CD4-positive, alpha-beta T cell treated with Interleukin-6 for 4 hours (primary cell): ENCODE measurements around the gene GNA12.

Source experiments
- DNase-seq: peaks from one replicate; pipeline ENCODE4 v3.0.0-alpha.2; 2020; ENCODE audit warnings: mixed read lengths

Gene GNA12

DNA sequence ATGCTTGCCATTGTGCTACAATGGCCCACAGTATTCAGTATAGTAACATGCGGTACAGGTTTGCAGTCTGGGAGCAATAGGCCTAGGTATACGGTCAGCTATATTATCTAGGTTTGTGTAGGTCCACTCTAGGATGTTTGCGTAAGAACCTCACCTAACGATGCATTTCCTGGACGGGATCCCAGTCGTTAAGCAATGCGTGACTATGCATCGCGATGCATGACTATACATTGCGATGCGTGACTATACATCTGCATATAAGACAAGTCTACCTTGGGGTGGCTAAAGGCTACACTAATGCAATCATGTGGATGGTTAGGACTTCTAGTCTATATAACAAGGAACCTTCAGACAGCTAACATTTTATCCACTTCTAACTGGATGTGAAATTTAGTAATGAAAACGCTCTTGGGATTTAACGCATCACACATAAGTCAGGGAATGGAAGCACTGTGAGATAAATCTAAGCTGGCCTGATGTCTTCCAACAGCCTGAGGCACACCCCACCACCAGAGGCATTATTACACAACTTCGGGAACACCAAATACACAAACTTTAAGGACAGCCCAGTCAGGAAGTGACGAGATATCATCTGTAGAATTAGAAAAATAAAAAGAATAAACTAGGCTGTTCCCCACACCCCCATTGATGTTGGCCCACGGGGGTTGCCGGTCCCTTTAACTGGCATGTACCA is 9.2 kb downstream of the GNA12 start:
- no peak for DNase-seq

DNA sequence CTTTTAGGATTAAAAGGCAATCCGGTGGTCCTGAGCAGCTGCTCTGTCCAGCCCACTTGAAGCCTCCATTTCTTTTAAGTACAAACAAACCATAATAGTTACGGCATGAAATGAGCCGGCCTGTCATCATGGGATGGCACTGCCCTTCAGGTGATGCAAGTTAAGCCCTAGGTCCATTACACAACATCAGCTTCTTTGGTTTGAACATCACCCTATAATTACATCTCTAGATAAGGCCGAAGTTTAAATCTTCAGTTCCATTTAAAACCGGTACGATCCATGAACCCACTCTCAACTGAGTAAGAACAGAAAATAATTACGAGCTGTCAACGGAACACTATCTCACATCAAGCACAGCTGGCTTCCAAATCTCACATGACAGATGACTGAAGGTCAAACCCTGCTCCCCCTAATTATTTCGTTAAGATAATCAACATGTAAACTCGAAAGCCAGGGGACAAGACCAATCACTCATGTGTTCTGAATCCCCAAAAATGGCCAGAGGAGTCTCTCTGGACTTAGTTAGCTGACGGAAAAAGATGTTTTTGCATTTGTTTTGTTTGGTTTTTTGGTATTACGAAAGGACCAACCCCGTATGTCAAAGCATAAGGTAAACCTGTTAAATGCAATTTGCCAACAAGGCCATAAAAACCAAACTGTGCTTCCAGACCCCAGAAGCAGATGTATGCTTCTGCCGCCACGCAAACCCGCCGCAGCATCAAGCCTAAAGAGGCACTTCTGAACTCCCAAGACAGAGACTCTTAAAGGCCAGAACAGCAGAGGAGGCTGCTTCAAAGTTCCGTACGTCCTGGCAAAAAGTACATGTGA is 10.8 kb downstream of the GNA12 start:
- DNase-seq: no peak

DNA sequence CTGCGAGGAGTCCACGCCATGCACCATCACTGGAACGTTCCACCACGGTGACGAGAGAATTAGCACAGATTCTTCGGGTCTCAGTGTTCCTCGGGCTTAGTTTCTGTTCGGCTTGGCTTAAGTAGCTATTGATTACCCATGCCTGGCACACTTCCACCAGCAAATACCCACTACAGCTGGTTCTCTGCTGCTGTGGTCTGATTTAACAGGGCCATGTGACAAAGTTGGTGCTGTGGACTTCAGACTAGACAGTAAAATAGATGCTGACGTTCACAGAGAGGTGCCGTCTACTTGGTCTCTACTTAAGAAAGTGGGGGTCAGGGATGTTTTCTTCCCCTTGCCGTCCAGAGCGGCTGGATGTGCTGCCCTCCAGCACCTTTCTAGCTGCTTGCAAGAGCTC is 11.6 kb downstream of the GNA12 start:
- no peak for DNase-seq

DNA sequence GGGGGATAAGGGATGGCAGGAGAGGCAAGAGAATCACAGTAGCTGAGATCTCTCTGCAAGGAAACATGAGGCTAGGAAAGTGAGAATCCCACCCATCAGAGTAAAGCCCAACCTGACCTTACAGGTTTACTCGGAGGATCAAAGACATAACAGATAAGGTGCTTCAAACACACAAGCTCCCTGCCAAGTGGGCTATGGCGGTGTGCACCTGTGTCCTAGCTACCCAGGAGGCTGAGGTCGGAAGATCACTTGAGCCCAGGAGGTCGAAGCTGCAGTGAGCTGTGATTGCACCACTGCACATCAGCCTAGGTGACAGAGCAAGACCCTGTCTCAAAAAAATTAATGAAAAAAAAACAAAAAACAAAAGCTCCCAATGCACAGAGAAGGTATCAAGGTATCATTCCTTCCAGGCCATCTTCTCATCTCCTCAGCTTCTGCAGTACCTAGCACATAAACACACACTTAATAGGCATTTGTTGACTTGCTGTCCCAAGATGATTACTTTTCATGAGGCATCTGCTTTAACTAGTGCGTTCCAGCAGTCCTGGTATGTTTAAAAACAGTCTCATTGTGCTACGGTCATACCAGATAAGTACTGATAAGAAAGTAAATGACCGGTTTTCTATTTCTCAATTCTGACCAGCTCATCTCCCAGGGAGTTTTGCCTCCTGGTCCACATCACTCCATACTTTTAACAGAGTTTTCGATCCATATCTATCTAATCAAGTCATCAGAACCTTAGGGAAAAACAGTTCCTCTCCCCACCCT is 13.3 kb downstream of the GNA12 start:
- no peak for DNase-seq

DNA sequence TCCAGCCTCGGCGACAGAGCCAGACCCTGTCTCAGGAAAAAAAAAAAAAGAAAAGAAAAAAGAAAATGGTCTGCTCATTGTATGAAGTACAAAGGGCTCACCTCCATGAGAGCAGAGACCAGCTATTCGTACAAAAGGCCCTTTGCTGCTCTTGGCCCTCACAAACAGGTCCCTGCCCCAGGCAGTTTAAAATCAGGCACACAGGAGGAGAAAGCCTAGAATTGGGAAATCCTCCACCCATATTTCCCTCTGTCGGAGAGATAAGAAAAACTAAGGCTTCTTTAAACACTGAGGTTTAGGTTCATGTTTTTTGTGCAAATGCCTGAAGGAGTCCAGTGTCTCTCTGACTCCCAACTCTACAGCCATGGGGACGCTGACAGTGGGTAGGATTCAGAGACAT is 15.1 kb downstream of the GNA12 start:
- DNase-seq: no peak

DNA sequence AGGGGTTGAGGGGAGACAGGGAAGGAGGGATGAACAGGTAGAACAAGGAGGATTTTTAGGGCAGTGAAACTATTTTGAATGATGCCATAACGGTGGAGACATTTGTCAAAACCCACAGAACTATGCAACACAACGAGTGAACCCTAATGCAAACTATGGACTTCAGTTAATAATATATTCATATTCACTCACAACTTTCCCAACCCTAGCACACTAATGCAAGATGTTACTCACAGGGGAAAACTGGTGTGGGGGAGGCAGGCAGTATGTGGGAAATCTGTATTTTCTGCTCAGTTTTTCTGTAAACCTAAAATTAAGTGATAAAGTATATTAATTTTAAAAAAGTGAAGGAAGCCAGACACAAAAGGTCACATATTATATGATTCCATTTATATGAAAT is 17.3 kb downstream of the GNA12 start:
- no peak for DNase-seq

DNA sequence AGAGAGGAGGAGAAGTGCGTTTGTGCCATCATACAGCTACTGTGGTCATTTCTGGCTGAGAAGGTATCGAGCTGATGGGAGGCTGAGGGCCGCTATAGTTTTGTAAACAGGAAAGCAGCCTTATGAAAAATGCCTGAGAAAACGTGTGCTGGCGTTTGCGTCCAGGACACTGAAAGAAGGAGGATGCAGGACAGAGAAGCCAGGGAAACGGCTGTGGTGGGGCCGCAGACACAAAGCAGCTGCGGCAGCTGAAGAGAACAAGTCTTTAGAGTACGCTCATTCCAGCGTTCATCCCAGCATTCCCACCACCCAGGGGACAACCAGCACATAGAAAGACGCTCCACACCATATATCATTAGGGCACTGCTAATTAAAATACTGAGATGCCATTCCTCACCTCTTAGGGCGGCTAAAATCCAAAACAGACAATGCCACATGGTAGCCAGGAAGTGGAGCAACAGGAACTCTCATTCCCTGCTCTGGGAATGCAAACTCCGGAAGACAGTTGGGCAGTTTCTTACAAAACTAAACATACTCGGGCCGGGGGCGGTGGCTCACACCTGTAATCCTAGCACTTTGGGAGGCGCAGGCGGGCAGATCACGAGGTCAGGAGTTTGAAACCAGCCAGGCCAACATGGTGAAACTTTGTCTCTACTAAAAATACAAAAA is 18.4 kb downstream of the GNA12 start:
- DNase-seq: no peak

DNA sequence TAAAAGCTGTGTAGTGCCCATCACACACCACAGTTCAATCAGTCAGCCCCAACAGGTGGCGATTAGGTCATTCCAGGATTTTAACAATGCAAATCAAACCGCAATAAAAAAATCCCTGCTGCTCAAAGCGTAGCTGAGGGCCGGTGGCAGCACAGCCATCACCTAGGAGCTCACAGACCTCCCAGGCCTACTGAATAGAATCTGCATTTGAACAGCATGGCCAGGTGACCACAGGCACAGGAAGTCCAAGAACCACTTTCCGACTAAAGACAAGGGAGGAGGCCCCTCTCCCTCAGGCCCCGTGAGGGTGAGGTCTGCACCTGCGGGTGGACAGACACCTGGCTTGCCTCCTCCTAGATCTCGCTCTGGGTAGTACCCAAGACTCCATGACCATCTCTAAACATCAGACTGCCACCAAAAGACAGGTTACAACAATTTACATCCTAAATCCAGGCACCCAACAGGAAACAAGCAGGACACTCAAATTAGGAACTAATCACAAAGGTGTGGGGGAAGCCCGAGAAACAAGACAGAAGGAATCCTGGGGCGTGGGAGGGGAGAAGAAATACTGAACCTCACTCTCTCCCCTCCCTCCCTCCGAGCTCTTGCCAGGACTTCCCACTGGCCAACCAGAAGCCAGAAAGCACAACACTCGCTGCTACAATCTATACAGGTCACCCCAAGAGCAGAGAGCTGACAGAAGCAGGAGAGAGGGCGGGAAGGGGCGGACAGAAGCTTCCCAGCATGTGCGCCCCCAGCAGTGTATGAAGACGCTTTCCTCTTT is 19.2 kb downstream of the GNA12 start:
- DNase-seq: no peak

DNA sequence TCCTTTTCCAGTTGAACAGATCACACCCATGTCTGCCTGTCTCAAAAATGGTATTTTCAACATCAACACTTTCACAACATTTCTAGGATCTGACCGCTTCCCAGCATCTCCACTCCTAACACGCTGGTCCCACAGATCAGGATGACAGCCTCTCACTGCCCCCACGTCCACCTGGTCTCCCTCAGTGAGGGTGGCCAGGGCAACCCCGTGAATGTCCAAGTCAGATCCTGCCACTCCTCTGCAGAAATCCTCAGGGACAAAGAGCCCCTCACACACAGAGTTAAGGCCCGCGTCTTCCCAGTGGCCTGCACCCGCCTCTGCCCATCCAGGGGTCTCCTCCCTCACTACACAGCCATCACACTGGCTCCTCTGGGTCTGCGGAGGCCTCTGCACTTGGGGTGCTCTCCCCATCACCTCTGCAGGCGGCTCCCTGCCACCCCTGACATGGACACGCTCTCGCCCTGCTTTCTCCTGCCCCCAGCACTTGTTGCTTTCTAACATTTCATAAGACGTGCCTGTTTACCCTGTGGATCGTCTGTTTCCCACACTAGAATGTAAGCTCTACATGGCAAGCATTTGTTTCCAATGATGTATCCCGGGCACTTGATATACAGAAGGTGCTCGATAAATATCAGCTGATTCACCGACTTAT is 20.0 kb downstream of the GNA12 start:
- DNase-seq: no peak

DNA sequence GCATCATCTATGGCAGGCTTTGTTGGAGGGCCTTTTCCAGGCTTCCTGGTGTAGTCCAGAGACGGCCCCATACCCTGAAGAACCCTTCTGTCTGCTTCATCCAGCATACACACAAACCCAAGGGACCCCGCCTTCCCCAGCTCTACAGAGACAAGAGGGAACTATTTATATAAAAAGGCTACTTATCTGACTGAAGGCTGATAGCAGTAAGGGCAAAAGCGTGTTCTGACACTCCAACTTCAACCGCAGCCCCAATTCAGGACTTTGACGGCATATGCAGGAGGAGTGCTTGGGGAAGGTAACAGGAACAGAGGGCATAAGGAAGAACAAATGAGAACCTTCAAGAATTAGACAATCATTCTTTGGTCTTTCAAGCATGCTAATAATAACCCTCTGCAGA is 21.0 kb downstream of the GNA12 start:
- no peak for DNase-seq

DNA sequence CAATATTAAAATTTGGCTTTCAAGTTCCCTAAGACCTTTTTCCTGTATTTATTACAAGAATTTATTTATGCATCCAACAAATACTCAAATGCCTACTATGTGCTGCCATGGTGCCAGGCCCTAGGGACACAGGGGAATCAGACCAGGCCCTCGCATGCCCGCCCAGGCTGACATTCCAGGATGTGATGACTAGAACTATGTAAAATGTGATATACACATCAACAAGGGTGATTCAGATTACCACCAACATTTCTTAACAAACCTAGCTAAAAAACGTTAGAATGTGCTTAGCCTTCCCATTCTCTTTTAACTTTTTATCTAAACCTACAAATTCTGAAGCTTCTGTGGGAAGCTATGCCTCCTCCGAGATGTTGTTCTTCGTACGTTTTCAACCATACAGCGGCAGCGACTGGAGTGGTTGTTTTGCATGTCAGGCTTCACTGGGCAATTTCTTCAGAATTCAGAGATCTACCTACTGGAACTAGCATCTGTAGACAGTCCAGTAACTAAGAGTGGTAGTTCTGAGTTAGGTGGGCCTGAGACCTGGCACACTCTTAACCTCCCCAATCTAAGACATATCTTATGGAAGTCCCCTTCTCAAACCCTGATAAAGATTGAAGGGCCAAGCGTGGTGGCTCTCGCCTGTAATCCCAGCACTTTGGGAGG is 22.1 kb downstream of the GNA12 start:
- no peak for DNase-seq

DNA sequence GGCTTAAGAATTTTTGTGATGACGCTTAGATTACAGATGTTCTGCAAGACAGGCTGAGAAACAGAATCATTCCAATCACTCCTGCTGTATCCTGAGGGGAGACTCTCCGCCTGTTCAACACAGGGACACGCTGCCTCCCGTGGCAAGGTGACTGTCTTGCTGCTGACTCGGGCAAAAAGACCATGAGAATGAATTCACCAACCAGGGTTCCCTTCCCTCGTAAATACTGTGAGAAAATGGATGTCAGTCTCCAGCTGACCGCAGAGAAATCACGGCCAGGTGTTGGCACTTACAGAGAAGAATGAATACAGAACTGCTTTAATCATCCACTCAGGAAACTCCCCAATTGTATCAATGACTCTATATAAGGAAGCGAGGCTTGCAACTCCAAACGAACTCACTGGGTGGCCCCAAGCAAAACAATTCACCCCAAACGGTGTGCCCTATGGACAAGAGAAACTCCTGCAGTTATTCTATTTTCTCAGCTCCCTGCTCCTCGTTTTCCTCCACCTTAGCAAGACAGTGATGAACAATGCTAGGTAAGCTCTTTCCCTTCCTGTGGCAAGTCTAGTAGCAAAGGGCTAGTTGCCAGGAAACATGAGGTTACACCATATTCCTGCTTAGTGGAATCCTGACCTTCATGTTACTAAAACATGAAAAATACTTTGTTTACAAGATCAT is 22.8 kb downstream of the GNA12 start:
- DNase-seq: no peak

DNA sequence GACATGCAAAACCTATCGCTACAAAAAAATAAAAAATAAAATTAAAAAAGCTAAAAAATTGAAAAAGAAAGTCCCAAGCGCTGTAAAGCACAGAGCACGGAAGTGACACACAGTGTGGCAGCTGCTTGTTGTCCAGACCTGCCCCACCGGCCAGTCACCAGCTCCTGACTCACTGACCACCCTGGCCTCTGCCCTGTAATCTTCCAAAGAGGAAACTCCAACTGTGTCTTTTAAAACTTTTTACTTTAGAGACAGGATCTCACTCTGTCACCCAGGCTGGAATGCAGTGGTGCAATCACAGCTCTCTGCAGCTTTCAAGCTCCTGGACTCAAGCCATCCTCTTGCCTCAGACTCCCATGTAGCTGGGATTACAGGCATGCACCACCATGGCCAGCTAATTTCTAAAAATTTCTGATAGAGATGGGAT is 23.6 kb downstream of the GNA12 start:
- no peak for DNase-seq

DNA sequence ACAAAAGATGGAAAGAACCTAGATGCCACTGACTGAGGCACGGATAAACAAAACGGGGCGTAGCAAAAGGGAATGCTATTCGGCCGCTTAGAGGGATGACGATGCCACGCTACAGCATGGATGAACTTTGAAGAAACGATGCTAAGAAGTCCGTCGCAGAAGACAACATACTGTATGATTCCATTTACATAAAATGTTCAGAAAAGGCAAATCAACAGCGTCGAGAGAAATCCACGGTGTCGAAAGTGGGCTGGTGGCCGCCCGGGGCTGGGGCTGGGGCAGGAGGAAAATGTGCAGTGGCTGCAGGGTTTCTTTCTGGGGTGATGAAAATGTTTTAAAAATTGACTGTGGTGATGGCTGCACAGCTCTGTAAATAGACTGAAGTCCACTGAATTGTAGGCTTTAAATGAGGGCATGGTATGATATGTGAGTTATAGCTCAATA is 24.1 kb downstream of the GNA12 start:
- no peak for DNase-seq

DNA sequence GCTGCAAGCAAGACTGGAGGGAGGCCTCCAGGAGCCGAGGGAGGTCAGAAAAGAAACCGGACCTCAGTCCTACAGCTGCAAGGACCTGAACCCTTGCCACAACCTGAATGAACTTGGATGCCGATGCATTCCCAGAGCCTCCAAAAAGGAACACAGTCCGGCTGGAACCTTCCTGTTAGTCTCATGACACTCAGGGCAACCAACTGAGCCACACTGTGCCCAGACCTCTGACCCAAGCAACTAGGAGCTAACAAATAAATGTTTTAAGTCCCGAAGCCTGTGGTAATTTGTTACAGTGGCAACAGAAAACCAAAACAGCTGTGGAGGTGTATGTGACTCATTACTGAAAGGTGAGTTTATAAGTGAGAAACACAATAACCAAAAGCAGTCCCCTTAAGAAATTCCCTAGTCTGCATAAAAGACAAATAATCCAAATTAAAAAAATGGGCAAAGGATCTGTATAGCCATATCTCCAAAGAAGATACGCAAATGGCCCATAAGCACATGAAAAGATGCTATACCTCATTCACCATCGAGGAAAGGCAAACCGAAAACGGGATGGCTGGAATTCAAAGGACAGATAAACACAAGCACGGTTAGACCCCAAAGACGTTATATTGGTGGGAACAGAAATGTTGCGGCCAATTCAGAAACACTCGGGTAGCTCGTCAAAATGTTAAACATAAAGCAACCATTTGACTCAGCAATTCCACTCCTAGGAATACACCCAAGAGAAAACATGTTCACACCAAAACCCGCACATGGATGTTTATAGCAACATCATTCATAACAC is 24.8 kb downstream of the GNA12 start:
- DNase-seq: no peak

DNA sequence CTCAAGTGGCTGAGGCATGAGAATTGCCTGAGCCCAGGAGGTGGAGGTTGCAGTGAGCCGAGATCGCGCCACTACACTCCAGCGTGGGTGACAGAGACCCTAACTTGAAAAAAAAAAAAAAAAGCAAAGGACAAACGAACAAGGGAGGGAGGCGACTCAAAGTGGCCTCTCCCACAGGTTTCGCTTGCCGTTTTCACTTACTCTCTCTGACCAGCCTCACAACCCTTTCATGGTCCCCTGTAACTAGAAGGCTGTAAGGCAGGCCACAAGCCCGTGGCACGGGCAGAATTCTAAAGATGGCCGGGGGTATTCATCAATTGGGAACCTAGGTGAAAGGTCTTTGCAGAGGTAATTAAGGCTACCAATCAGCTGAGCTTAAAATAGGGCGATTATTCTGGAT is 25.5 kb downstream of the GNA12 start:
- no peak for DNase-seq

DNA sequence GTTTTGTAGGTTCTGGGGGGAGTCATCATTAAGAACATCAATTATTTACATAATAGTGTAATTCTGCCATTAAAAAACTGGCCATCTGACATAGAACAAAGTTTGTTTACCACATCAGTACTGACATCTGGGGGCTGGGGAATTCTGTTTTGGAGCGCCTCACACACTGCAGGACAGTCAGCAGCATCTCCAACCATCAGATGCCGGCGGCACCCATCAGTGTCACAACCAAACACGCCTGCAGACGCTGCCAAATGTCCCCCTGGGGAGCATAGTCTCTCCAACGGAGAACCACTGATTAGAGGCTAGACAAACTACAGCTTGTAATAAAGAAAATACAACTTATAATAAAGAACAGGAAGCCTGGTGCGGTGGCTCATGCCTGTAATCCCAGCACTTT is 26.0 kb downstream of the GNA12 start:
- no peak for DNase-seq

DNA sequence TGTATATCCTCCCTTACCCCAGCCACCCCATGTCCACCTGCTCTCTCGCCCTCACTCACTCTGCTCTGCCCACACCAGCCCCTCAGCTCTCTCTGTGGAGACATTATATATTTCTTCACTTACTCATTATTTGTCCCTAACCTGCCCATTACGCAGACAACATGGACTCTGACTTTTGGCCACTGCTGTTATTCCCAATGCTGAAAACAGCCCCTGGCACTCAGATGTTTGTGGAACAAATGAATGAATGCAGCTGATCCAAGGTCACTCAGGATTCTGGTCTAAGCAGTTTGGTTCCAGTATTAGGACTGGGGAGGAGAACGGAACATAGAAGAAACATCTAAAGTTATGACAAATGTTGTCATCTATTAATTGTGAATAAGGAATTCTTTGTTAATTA is 26.7 kb downstream of the GNA12 start:
- no peak for DNase-seq

DNA sequence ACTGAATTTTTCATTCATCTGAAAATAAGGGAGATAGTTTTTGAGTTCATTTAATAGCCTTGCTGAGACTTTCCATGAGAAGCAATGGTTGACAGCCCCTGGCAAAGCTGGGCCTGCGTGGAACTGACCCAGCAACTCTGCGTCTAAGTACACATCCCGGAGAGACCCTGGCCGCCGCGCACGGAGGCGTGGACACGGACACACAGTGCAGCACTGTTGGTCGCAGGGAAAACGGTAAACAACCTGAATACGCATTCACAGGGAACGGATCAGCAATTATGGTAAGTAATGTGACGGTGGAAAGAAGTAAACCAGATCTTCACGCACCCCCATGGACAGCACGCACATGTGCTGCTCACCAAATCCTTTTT is 28.2 kb downstream of the GNA12 start:
- no peak for DNase-seq
